Left ventricle myocardium inferior (tissue), 1 donor: ENCODE measurements around the gene INPP1. TPM values are rescaled to one million over a fixed set of nuclear protein-coding genes. Genes with fewer than 3 reads are reported as not detected.
A peak's percentile ranks its signal among the peaks of the same experiment; 100 is the strongest.
"Not testable (repeated sequence)": the region's sequence is repeated elsewhere in the genome, so short reads cannot be mapped to it uniquely, and the experiment has no call there.

Experiments
- DNase-seq: peaks from one replicate; pipeline ENCODE4 v3.0.0-alpha.2; 2020
- H3K27ac ChIP-seq: fragments of 200-600 bp; replicated peaks from 2 replicates; pipeline ENCODE4 v1.8.0; 2021
- H3K27me3 ChIP-seq: fragments of 200-600 bp; 2 replicates; pipeline ENCODE4 v1.8.0; 2021; ENCODE audit warnings: low read depth
- H3K36me3 ChIP-seq: fragments of 200-600 bp; 2 replicates; pipeline ENCODE4 v1.8.0; 2021
- H3K4me1 ChIP-seq: fragments of 200-600 bp; 2 replicates; pipeline ENCODE4 v1.8.0; 2021
- H3K4me3 ChIP-seq: fragments of 200-600 bp; 2 replicates; pipeline ENCODE4 v1.8.0; 2021; ENCODE audit warnings: mild to moderate bottlenecking, moderate library complexity
- H3K9me3 ChIP-seq: fragments of 200-600 bp; replicated peaks from 2 replicates; pipeline ENCODE4 v1.8.0; 2021
- intact Hi-C: fragments of 100-400 bp; cut with micrococcal nuclease; formaldehyde crosslinking; loops from one replicate; pipeline ENCODE4 v1.11.0; 2022
- long read RNA-seq: library from polyadenylated mRNA; unstranded; transcript quantifications from one replicate; pipeline ENCODE4 v2.0.0, GENCODE V29; 2021
- total RNA-seq: library from RNA; stranded (reverse); fragmentation: NEBNext Ultra II Directional; extraction: Animal tissue kit (Norgen Biotek cat#: 25700); gene quantifications from one replicate; pipeline ENCODE4 v1.2.1, GENCODE V29; 2021
- TF ChIP-seq, protein P1 (sequence below): fragments of 200-600 bp; IDR thresholded peaks from 2 replicates; pipeline ENCODE4 v1.8.0; 2021; ENCODE audit warnings: antibody characterized with exemption, mild to moderate bottlenecking, borderline replicate concordance
- donor health status: DM: no; HTN: yes; CAD: no; lungs with severe emphysema.

The INPP1 gene, protein sequence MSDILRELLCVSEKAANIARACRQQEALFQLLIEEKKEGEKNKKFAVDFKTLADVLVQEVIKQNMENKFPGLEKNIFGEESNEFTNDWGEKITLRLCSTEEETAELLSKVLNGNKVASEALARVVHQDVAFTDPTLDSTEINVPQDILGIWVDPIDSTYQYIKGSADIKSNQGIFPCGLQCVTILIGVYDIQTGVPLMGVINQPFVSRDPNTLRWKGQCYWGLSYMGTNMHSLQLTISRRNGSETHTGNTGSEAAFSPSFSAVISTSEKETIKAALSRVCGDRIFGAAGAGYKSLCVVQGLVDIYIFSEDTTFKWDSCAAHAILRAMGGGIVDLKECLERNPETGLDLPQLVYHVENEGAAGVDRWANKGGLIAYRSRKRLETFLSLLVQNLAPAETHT
- total RNA-seq = 15.0 TPM
- long read RNA-seq, transcript INPP1-202 (7 exons, 2,162 nt) = minor isoform, 7 of 32 reads
- long read RNA-seq, transcript INPP1-201 (6 exons, 1,919 nt) = major isoform, 21 of 32 reads
- long read RNA-seq, partial matches to known transcripts = 0 of 32 reads
- long read RNA-seq, other reads (novel, unspliced or antisense) = 4 of 32 reads

DNA sequence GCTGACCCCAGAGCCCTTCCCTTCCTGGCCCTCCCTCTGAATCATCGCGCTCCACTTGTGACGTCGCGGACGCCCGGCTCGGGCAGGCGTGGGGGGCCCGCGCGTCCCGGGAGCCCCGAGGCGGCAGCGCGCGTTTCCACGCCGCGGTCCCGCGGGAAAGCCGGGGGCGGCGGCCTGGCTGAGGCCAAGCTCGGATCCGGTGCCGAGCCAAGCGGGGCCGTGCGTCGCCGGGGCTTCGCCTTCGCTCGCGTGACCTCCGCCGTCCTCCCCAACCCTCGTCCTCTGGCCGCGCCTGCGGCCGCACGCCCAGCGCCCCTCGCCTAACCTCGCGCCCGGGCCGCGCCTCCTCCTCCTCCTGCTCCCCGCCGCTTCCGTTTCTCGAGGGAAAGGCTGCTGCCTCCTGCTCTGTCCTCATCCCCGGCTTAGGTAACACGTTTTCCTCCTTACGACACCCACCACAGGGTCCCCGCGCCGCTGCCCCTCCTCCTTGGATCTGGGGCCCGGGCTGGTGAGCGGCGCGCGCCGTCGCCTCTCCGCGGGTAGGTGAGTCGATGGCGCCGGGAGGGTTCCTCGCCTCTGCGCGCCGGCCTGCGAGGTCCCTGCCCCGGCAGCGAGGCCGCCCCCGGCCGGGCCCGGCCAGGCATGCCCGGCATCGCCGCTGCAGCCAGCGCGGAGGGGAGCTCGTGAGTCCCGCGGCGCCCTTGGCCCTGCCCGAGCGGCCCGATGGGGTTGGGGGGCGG lies at the start of gene INPP1:
TSS of gene INPP1 (plus strand) at position 54 of the 740 bp plus-strand sequence. CDS start 16,514 bp downstream, outside the sequence.
- intact Hi-C loops = no loop called here
- Histone ChIP-seq H3K4me3 (peak within 1 kb of the TSS; percentile 76), H3K9me3 (no peaks in the 10 kb centered on the region), H3K27ac (peak within 1 kb of the TSS; percentile 95), H3K27me3 (no peaks in the 10 kb centered on the region), H3K4me1 (peaks cover 34% of the 10 kb centered on the region), H3K36me3 (no peaks in the 10 kb centered on the region)
- TF ChIP-seq, protein P1, sequence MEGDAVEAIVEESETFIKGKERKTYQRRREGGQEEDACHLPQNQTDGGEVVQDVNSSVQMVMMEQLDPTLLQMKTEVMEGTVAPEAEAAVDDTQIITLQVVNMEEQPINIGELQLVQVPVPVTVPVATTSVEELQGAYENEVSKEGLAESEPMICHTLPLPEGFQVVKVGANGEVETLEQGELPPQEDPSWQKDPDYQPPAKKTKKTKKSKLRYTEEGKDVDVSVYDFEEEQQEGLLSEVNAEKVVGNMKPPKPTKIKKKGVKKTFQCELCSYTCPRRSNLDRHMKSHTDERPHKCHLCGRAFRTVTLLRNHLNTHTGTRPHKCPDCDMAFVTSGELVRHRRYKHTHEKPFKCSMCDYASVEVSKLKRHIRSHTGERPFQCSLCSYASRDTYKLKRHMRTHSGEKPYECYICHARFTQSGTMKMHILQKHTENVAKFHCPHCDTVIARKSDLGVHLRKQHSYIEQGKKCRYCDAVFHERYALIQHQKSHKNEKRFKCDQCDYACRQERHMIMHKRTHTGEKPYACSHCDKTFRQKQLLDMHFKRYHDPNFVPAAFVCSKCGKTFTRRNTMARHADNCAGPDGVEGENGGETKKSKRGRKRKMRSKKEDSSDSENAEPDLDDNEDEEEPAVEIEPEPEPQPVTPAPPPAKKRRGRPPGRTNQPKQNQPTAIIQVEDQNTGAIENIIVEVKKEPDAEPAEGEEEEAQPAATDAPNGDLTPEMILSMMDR = no peak
- peak; percentile 80 for DNase-seq

DNA sequence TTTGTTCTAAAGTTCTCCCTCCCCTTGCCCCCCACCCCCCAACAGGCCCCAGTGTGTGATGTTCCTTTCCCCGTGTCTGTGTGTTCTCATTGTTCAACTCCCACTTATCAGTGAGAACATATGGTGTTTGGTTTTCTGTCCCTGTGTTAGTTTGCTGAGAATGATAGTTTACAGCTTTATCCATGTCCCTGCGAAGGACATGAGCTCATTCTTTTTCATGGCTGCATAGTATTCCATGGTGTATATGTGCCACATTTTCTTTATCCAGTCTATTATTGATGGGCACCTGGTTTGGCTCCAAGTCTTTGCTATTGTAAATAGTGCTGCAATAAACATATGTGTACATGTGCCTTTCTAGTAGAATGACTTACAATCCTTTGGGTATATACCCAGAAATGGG lies 45.5 kb upstream of the INPP1 start:
- DNase-seq, H3K9me3 ChIP-seq, H3K4me3 ChIP-seq, H3K27me3 ChIP-seq, H3K27ac ChIP-seq, intact Hi-C loops, H3K4me1 ChIP-seq: not testable (repeated sequence)
- H3K36me3 ChIP-seq = peaks cover 47% of the 10 kb centered on the region

DNA sequence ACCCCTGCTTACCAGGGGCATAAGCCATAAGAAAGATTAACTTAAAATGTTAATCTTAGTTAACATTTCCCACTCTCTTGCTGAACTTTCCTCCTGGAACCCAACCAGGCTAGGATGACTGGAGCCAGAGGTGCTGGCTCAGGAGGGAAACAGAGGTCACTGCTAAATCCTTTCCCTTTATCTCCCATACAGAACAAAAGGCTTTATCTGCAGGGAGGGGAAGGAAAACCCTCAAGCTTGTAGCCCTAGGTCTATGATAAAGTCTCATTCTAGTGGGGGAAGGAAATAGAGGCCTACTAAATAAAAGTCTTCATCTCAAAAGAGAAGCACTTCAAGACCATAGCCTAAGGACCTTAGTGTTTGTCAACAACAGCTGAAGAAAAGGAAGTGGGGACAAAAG lies 42.4 kb upstream of the INPP1 start:
- H3K4me1 ChIP-seq = peaks cover 8% of the 10 kb centered on the region
- H3K36me3 ChIP-seq = peaks cover 24% of the 10 kb centered on the region
- DNase-seq = no peak
- intact Hi-C loops = no loop called here
- TF ChIP-seq, protein P1 = no peak
- no peak overlapping the region for H3K27ac ChIP-seq
- no peak overlapping the region for H3K4me3 ChIP-seq
- no peaks in the 10 kb centered on the region for H3K27me3 ChIP-seq
- H3K9me3 ChIP-seq = peaks cover 3% of the 10 kb centered on the region

DNA sequence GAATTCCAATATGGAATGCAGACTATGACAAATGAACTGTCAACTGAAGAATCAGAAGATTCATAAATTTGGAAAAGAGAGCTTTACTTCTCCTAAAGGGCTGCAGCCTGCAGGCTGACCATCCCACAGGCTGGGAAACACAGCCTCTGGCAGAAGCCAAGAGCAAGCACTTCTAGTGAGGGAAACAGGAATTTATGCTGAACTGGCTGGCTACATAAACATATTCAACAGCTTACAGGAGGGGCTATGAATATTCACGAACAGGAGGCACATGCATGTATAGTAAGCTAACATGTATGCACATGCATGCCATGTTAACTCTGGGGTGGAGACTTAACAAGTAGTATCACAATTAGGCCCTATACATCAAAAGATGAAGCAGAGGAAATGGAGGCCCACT lies 41.3 kb upstream of the INPP1 start:
- TF ChIP-seq, protein P1 = no peak
- no peak overlapping the region for H3K27ac ChIP-seq
- H3K27me3 ChIP-seq = no peaks in the 10 kb centered on the region
- peaks cover 3% of the 10 kb centered on the region for H3K9me3 ChIP-seq
- H3K4me3 ChIP-seq = no peak overlapping the region
- intact Hi-C loops = no loop called here
- peaks cover 17% of the 10 kb centered on the region for H3K36me3 ChIP-seq
- DNase-seq = no peak
- peaks cover 8% of the 10 kb centered on the region for H3K4me1 ChIP-seq

DNA sequence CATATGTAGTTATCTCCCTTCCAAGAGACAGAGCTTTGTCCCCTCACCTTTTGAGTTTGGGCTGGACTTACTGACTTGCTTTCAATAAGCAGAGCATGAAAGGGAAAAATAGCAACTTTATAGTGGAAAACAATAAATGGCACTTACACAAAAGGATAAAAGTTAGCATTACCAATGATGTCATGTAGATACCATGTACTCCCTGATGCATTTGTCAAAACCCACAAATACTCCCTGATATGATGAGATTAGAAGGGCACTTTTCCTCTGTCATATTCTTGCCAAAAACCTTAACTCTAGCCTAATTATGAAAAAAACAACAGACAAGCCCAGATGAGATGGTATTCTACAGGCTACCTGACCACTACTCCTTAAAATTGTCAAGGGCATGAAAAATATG lies 39.7 kb upstream of the INPP1 start:
- Histone ChIP-seq H3K27ac (no peak overlapping the region), H3K9me3 (peaks cover under 1% of the 10 kb centered on the region), H3K36me3 (peaks cover 23% of the 10 kb centered on the region), H3K4me1 (peaks cover 8% of the 10 kb centered on the region), H3K27me3 (no peaks in the 10 kb centered on the region), H3K4me3 (no peak overlapping the region)
- no peak for DNase-seq
- intact Hi-C loops = no loop called here
- TF ChIP-seq, protein P1 = no peak

DNA sequence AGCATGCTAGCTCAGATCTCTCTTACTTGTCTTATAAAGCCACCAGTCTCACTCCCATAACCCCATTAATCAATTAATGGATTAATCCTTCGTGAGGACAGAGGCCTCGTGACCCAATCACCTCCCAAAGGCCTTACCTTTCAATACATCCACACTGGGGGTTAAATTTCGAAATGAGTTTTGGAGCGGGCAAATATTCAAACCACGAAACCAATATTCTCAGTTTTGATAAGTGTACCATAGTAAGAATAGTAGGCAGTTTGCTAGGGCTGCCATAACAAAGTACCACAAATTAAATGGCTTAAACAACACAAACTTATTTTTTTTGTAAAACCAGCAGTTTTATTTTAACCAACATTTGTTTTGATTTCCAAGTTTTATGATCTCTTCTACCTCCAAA lies 39.0 kb upstream of the INPP1 start:
- DNase-seq = no peak
- Histone ChIP-seq H3K27ac (no peak overlapping the region), H3K36me3 (peaks cover 30% of the 10 kb centered on the region), H3K4me1 (peaks cover 8% of the 10 kb centered on the region), H3K4me3 (no peak overlapping the region), H3K27me3 (no peaks in the 10 kb centered on the region), H3K9me3 (no peaks in the 10 kb centered on the region)
- intact Hi-C loops = no loop called here
- TF ChIP-seq, protein P1 = no peak
